Esophagus squamous epithelium (tissue), 5 donors: ENCODE data around the gene NPAT. TPM values are rescaled to one million over a fixed set of nuclear protein-coding genes. Genes with fewer than 3 reads are reported as not detected.

Source experiments
- DNase-seq: peaks from one replicate; lab custom pipeline; 2025; lab: John Stamatoyannopoulos, UW
- H3K27ac ChIP-seq, 4 donors: fragments of 200-600 bp; sonication (generic); one replicate each; pipeline ENCODE4 v1.5.1; 2016 to 2019; ENCODE audit warnings: mild to moderate bottlenecking in 1 of 4
- H3K27me3 ChIP-seq, 4 donors: fragments of 200-600 bp; sonication (generic); 1 replicate in 3 of 4; 2 replicates in 1 of 4; pipeline versions ENCODE4 v1.5.1 to v1.6.0; 2017 to 2021; ENCODE audit warnings: antibody characterized with exemption in 1 of 4
- H3K36me3 ChIP-seq, 3 donors: fragments of 200-600 bp; sonication (generic); one replicate each; pipeline ENCODE4 v1.5.1; 2016 to 2019
- H3K4me1 ChIP-seq, 3 donors: fragments of 200-600 bp; sonication (generic); one replicate each; pipeline ENCODE4 v1.5.1; 2017 to 2019
- H3K4me3 ChIP-seq, 4 donors: fragments of 200-600 bp; sonication (generic); 1 replicate in 3 of 4; 2 replicates in 1 of 4; pipeline ENCODE4 v1.5.1; 2016 to 2019; ENCODE audit warnings: mild to moderate bottlenecking in 2 of 4, moderate library complexity in 1 of 4
- H3K9me3 ChIP-seq, 3 donors: fragments of 200-600 bp; sonication (generic); one replicate each; pipeline ENCODE4 v1.5.1; 2016 to 2019
- CTCF ChIP-seq, 6 experiments: fragments of 450-650 bp in 4 of 6; fragments of 200-600 bp in 2 of 6; sonication (generic) in 2 of 6; IDR thresholded peaks; one replicate each; pipeline ENCODE4 v1.5.1; 2016 to 2019; ENCODE audit warnings: antibody characterized with exemption in 6 of 6, mild to moderate bottlenecking in 4 of 6, moderate library complexity in 4 of 6
- POLR2A ChIP-seq, 4 donors: fragments of 450-650 bp; IDR thresholded peaks; one replicate each; pipeline ENCODE4 v1.6.1; 2017; ENCODE audit warnings: antibody characterized with exemption in 4 of 4, mild to moderate bottlenecking in 4 of 4, moderate library complexity in 3 of 4
- WGBS, 2 donors: methylation state at CpG; one replicate each; pipeline ENCODE4 v1.1.5; 2018; 5-methylcytosine and 5-hydroxymethylcytosine counted together
- intact Hi-C: fragments of 100-400 bp; cut with DNase I; formaldehyde crosslinking; loops from one replicate; pipeline ENCODE4 v1.15.0; 2022
- total RNA-seq, 4 donors: library from RNA; depleted of rRNA; stranded (reverse); fragments of >200 nt; gene quantifications; one replicate each; pipeline ENCODE4 v1.1.0, GENCODE V29; 2016
- donor health status: DM: yes; HTN: yes; CAD: no.

Gene NPAT
- total RNA-seq, 4 donors from 2014 or later: 8.2 to 15.6 (median 11.7) TPM

GRCh38 chr11:108204376-108204775, 18.1 kb downstream of the NPAT start:
- DNase-seq: no peak
- WGBS, 2 donors: 83 to 98% methylated on average over 1 to 4 of the region's 9 CpGs
- Histone ChIP-seq H3K27ac (no peak overlapping the region), H3K4me3 (no peak overlapping the region), H3K27me3 (no peaks in the 10 kb centered on the region), H3K9me3 (peaks cover 0 to 32% (median 0%) of the 10 kb centered on the region in 3 donors), H3K4me1 (peaks cover 0 to 9% (median 3%) of the 10 kb centered on the region in 3 donors), H3K36me3 (peaks cover 7 to 57% (median 8%) of the 10 kb centered on the region in 3 donors)
- intact Hi-C loops: no loop called here
- TF ChIP-seq CTCF (IDR thresholded peaks at IDR 0.05) (no peak), POLR2A (IDR thresholded peaks at IDR 0.05) (no peak)

- H3K36me3 ChIP-seq: peaks cover 7 to 49% (median 8%) of the 10 kb centered on the region in 3 donors
- H3K27me3 ChIP-seq: no peaks in the 10 kb centered on the region
- DNase-seq: no peak
- H3K9me3 ChIP-seq: peaks cover 0 to 32% (median 0%) of the 10 kb centered on the region in 3 donors
- TF ChIP-seq CTCF (IDR thresholded peaks at IDR 0.05) (no peak), POLR2A (IDR thresholded peaks at IDR 0.05) (no peak)
- intact Hi-C loops: no loop called here
- no peak overlapping the region for H3K27ac ChIP-seq
- no peak overlapping the region for H3K4me3 ChIP-seq
- WGBS, 2 donors: 71 to 73% methylated on average over 2 of the region's 2 CpGs
- H3K4me1 ChIP-seq: peaks cover 0 to 18% (median 11%) of the 10 kb centered on the region in 3 donors
Observed at GRCh38 chr11:108203075-108203474, 19.4 kb downstream of the NPAT start.

- H3K4me1 ChIP-seq: peaks cover 0 to 18% (median 11%) of the 10 kb centered on the region in 3 donors
- no peaks in the 10 kb centered on the region for H3K27me3 ChIP-seq
- H3K36me3 ChIP-seq: peaks cover 0 to 41% (median 0%) of the 10 kb centered on the region in 3 donors
- no peak for TF ChIP-seq POLR2A (IDR thresholded peaks at IDR 0.05)
- TF ChIP-seq CTCF (IDR thresholded peaks at IDR 0.05): no peak
- peak overlapping the region in 2 of 4 donors; percentile 7 to 35 for H3K27ac ChIP-seq
- intact Hi-C loops: no loop called here
- WGBS, 2 donors: 54 to 60% methylated on average over 10 to 12 of the region's 12 CpGs
- peaks cover 0 to 7% (median 0%) of the 10 kb centered on the region in 3 donors for H3K9me3 ChIP-seq
- no peak for DNase-seq
- no peak overlapping the region for H3K4me3 ChIP-seq
Observed at GRCh38 chr11:108199446-108200321, 22.8 kb downstream of the NPAT start.

GRCh38 chr11:108198833-108199232, 23.6 kb downstream of the NPAT start:
- TF ChIP-seq POLR2A (IDR thresholded peaks at IDR 0.05): no peak
- TF ChIP-seq CTCF (IDR thresholded peaks at IDR 0.05): no peak
- peaks cover 0 to 41% (median under 1%) of the 10 kb centered on the region in 3 donors for H3K36me3 ChIP-seq
- peak overlapping the region in 1 of 4 donors; percentile 3 for H3K4me3 ChIP-seq
- DNase-seq: no peak
- no peak overlapping the region for H3K27ac ChIP-seq
- no peaks in the 10 kb centered on the region for H3K9me3 ChIP-seq
- intact Hi-C loops: no loop called here
- H3K4me1 ChIP-seq: peaks cover 0 to 18% (median 11%) of the 10 kb centered on the region in 3 donors
- no peaks in the 10 kb centered on the region for H3K27me3 ChIP-seq
- WGBS, 2 donors: 40 to 58% methylated on average over 2 to 4 of the region's 8 CpGs

GRCh38 chr11:108197351-108197750, 25.1 kb downstream of the NPAT start:
- no peak for TF ChIP-seq CTCF (IDR thresholded peaks at IDR 0.05)
- no peak for TF ChIP-seq POLR2A (IDR thresholded peaks at IDR 0.05)
- no peak overlapping the region for H3K4me3 ChIP-seq
- H3K36me3 ChIP-seq: peaks cover 0 to 54% (median 10%) of the 10 kb centered on the region in 3 donors
- DNase-seq: no peak
- no peaks in the 10 kb centered on the region for H3K9me3 ChIP-seq
- H3K4me1 ChIP-seq: peaks cover 0 to 18% (median 11%) of the 10 kb centered on the region in 3 donors
- H3K27ac ChIP-seq: no peak overlapping the region
- intact Hi-C loops: no loop called here
- no peaks in the 10 kb centered on the region for H3K27me3 ChIP-seq
